Measurements from ENCODE around the gene CDC42BPB. TPM values are rescaled to one million over a fixed set of nuclear protein-coding genes. Genes with fewer than 3 reads are reported as not detected.

The CDC42BPB gene
- polyA plus RNA-seq, 1 donor (not counting 4 experiments of a cell fraction or from before 2014, with no cell fraction given) = 41.3 TPM

- H3K9ac ChIP-seq (ENCODE audit: control insufficient read depth, extremely low read depth, insufficient read depth, low read length) = no peak overlapping the region
- no peaks in the 10 kb centered on the region for H3K4me1 ChIP-seq (ENCODE audit: control insufficient read depth, extremely low read depth, insufficient read depth, low read length)
- H2AFZ ChIP-seq (ENCODE audit: control insufficient read depth, low read length) = no peak overlapping the region
- no peaks in the 10 kb centered on the region for H3K79me2 ChIP-seq (ENCODE audit: control insufficient read depth, insufficient read depth, low read length)
- H3K9me1 ChIP-seq (ENCODE audit: control insufficient read depth, extremely low read depth, insufficient read depth, low read length) = no peaks in the 10 kb centered on the region
- no peaks in the 10 kb centered on the region for H3K27me3 ChIP-seq (ENCODE audit: control insufficient read depth, extremely low read depth, insufficient read depth, low read length)
- FAIRE-seq (no peak), DNase-seq (ENCODE audit: low read depth, low spot score) (no peak)
- dilution Hi-C loops (cut with MboI; ENCODE audit: extremely low pct_ligation_motif_present, low sequenced_read_pairs) = no loop called here
- no peak overlapping the region for H3K27ac ChIP-seq (ENCODE audit: control insufficient read depth, insufficient read depth, low read length)
- no peak overlapping the region for H3K4me3 ChIP-seq (ENCODE audit: control insufficient read depth in 2 of 3, extremely low read depth in 1 of 3, insufficient read depth in 2 of 3, low read depth in 1 of 3, low read length in 3 of 3)
- no peak overlapping the region for H3K4me2 ChIP-seq (ENCODE audit: control insufficient read depth, extremely low read depth, insufficient read depth, low read depth, low read length)
- H4K20me1 ChIP-seq (ENCODE audit: control insufficient read depth, extremely low read depth, insufficient read depth, low read length) = no peaks in the 10 kb centered on the region
- no peaks in the 10 kb centered on the region for H3K9me3 ChIP-seq (ENCODE audit: control insufficient read depth, low read depth, low read length)
- peaks cover 8 to 16% of the 10 kb centered on the region in 2 experiments for H3K36me3 ChIP-seq (ENCODE audit: control insufficient read depth in 2 of 2, extremely low read depth in 1 of 2, insufficient read depth in 2 of 2, low read length in 2 of 2)
- TF ChIP-seq CTCF (optimal IDR thresholded peaks at IDR 0.05 in 1 of 3, IDR thresholded peaks at IDR 0.05 in 1 of 3, conservative IDR thresholded peaks at IDR 0.05 in 1 of 3; ENCODE audit: extremely low read depth in 1 of 3, insufficient read depth in 2 of 3, low read length in 3 of 3) (no peak), EZH2 (IDR thresholded peaks at IDR 0.05; ENCODE audit: low read length) (no peak)
These were observed 174.2 kb downstream of the CDC42BPB start for GRCh38 chr14:102883089-102883541.

Other genes starting within 250 kb of the CDC42BPB start
- 0.14 to 0.31 TPM (median 0.22 TPM) in 3 replicates for gene AMN, start 134.9 kb downstream of the CDC42BPB start, polyA plus RNA-seq
- not detected in 3 replicates for gene LBHD2, start 26.7 kb upstream of the CDC42BPB start, polyA plus RNA-seq
- not detected in 3 replicates for gene EXOC3L4, start 37.2 kb upstream of the CDC42BPB start, polyA plus RNA-seq
- gene TNFAIP2, start 65.9 kb upstream of the CDC42BPB start, polyA plus RNA-seq = 0.57 to 1.8 TPM (median 0.71 TPM) in 3 replicates